NCI-H1930 (cell line): Measurements from ENCODE around the gene CBLL2.
A peak's percentile ranks its signal among the peaks of the same experiment; 100 is the strongest.
"Not testable (repeated sequence)": the region's sequence is repeated elsewhere in the genome, so short reads cannot be mapped to it uniquely, and the experiment has no call there.

Experiments
- DNase-seq, 2 experiments: peaks; one replicate each; lab custom pipeline; 2025; lab: John Stamatoyannopoulos, UW

The CBLL2 gene, protein sequence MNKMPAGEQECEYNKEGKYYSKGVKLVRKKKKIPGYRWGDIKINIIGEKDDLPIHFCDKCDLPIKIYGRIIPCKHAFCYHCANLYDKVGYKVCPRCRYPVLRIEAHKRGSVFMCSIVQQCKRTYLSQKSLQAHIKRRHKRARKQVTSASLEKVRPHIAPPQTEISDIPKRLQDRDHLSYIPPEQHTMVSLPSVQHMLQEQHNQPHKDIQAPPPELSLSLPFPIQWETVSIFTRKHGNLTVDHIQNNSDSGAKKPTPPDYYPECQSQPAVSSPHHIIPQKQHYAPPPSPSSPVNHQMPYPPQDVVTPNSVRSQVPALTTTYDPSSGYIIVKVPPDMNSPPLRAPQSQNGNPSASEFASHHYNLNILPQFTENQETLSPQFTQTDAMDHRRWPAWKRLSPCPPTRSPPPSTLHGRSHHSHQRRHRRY

GRCh38 chrX:22272613-22273012 lies at the start of gene CBLL2:
Gene CBLL2 (plus strand): TSS chrX:22272913. CDS start chrX:22272992, 79 bp downstream.
- no peak for DNase-seq

- DNase-seq: no peak
Observed at GRCh38 chrX:22234380-22234779, 38.3 kb upstream of the CBLL2 start.

DNA sequence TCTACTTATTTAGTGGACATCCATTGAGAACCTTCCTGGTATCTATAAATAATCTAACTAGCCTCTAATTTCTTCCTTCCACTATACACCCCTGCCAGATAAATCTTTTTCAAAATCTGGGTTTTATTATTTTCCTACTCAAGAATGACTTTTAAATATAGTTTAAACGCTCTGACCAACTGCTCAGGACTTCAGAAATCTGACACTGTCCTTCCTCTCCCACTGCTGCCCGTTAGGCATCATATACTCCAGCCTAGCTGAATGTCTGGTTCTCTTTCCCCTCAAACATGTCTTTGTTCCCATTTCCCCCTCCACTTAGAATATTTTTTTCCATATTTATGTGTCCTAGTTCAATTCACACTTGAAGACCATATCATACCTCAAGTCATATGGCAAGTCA lies 35.2 kb upstream of the CBLL2 start:
- no peak for DNase-seq

- DNase-seq: no peak
Observed at GRCh38 chrX:22246620-22247019, 26.1 kb upstream of the CBLL2 start.

GRCh38 chrX:22247169-22247568 lies 25.5 kb upstream of the CBLL2 start:
- no peak for DNase-seq

GRCh38 chrX:22248401-22248800 lies 24.3 kb upstream of the CBLL2 start:
- no peak for DNase-seq

- DNase-seq: no peak
Observed at GRCh38 chrX:22249371-22249770, 23.3 kb upstream of the CBLL2 start.

- no peak for DNase-seq
Observed at GRCh38 chrX:22268706-22269105, 4.0 kb upstream of the CBLL2 start.

DNA sequence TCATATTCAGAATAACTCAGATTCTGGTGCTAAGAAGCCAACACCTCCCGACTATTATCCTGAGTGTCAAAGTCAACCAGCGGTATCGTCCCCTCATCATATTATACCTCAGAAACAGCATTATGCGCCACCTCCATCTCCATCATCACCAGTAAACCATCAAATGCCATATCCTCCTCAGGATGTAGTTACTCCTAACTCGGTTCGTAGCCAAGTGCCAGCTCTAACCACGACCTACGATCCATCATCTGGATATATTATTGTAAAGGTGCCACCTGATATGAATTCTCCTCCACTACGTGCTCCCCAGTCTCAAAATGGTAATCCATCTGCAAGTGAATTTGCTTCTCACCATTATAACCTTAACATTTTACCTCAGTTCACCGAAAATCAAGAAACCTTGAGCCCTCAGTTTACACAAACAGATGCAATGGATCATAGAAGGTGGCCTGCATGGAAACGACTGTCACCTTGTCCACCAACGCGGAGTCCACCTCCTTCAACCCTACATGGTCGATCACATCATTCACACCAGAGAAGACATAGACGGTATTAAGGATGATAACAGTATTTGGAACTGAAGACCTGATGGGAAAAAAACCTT lies 1.1 kb downstream of the CBLL2 start:
- DNase-seq: no peak

GRCh38 chrX:22276781-22277180 lies 4.1 kb downstream of the CBLL2 start:
- no peak for DNase-seq

DNA sequence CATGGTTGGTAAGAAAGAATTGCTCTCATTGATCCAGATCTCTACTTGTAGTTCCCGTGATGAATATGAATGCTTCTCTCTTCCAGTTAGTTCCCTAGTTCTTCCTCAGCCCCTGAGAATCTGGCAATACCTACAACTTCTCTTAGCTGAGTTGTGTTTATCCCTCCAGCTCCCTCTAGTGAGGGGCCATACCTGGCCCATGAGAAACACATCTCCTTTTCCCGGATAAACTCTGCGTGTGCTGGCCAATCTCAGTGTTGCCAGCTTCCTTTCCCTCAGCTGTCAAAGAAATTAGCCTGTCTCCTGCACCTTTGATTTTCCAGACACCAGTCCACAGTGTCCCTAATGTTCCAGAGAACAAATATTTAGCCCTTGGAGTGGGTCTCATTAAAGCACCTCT lies 5.7 kb downstream of the CBLL2 start:
- no peak for DNase-seq

DNA sequence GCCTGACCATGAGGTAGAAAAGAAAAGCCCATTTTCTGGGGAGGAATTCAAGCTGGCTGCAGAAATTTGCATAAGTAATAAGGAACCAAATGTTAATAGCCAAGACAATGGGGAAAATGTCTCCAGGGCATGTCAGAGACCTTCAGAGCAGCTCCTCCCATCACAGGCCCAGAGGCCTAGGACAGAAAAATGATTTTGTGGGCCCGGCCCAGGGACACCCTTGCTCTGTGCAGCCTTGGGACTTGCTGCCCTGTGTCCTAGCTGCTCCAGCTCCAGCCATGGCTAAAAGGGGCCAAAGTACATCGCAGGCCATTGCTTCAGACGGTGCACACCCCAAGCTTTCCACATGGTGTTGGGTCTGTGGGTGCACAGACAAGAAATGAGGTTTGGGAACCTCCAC lies 16.5 kb downstream of the CBLL2 start:
- DNase-seq: not testable (repeated sequence)

DNA sequence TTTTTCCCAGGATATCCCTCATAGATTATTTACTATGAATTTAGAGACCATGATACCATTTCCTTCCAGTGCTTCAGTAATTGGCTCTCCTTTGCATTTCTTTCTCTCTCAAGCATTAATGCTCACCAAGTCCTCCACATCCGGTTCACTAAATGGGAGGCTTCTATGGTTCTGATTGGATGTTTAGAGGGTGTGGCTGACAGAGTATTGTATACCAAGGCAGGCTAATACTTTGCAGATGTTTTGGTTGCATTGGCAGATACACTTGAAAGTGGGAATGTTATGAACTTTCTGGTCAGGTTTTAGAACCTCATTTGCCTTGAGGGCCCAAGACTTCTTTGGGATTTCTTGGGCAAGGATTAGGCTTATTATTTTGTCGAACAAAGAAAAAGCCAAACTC lies 24.2 kb downstream of the CBLL2 start:
- no peak for DNase-seq

GRCh38 chrX:22300130-22300529 lies 27.4 kb downstream of the CBLL2 start:
- DNase-seq: peak in 1 of 2 experiments; percentile 31

DNA sequence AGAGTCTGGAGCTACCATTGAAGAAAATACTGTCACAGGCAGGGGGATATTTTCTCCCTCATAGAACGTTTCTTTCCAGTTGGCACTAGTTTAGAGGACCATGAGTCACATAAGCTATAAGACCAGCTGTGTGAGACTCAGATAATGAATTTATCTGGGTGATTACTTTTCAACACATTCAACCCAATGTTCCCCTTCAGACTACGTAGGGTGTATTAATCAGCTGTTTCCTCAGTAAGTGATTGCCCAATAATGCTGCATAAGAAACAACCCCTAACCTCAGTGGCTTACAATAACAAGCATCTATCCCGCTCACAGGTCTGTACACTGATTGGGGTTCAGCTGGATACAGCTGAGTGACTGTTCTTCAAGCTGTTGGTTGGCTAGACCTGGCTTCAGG lies 38.1 kb downstream of the CBLL2 start:
- no peak for DNase-seq

DNA sequence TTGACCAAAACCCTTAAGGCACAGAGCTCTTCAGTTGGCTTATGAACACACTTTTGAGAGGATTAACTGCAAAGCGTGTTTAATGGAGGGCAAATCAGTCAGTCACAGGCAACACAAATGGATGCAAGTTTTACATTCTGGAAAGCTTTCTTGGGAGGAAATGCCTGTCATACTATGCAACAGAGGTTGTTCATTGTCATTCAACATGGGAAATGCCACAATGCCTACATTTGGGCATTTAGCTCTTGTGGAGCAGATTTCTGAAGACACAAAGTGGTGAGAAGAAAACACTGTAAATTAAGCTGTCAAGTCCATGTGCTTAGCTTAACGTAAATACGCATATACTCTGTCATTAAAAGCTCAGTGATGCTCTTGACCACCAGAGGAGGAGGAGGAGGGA lies 41.1 kb downstream of the CBLL2 start:
- no peak for DNase-seq

GRCh38 chrX:22314211-22314610 lies 41.5 kb downstream of the CBLL2 start:
- no peak for DNase-seq

DNA sequence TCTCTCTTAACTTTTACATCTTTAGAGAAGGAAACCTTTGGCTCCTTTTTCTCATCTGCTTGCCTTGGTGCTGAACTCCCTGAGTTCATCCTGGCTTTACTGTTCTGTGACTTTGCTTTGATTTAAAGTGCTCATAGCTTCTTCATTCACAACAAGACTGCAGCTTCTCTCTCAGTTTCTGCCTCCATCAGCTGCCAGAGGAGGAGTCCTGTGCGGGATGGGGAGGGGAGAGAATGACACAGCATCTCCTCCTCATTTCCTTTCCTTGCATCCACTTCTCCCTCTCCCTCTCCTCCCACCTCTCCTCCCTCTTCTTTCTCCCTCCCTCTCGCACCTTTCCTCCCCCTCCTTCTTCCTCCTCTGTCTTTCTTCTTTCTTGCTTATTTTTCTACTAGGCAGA lies 42.0 kb downstream of the CBLL2 start:
- no peak for DNase-seq

DNA sequence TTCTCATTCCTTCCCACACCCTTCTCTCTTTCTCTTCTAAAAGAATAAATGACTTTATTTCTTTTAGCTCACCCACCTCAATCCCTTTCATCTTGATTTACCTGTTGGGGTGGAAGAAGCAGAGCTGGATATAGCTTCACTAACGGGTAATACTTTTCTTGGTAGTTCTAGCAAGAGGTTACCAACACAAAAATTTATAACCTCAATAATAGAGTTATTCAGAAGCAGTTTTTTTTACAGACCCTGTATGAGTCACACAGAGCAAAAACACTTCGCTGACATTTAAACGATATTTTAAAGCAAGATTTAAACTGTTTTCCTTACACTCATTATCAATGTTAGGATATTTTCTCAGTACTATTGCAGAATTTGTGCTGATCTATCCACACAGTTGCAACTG lies 42.4 kb downstream of the CBLL2 start:
- DNase-seq: no peak

- no peak for DNase-seq
Observed at GRCh38 chrX:22320236-22320873, 47.6 kb downstream of the CBLL2 start.

GRCh38 chrX:22323541-22323940 lies 50.8 kb downstream of the CBLL2 start:
- no peak for DNase-seq
